Activated T-cell treated with anti-CD3 and anti-CD28 coated beads, Interleukin-2, amount 50 U/mL, for 72 hours (primary cell): ENCODE measurements around the gene CA10. TPM values are rescaled to one million over a fixed set of nuclear protein-coding genes. Genes with fewer than 3 reads are reported as not detected.
A peak's percentile ranks its signal among the peaks of the same experiment; 100 is the strongest.

Source experiments
- ATAC-seq, 2 donors: fragments of 150-1000 bp; cut with Tn5 transposase; replicated peaks in 1 of 2; 2 replicates each; pipeline ENCODE4 v1.10.0; 2021; ENCODE audit warnings: moderate library complexity in 2 of 2, mild to moderate bottlenecking in 1 of 2
- DNase-seq, 2 donors: peaks; one replicate each; pipeline ENCODE4 v3.0.0; 2021 to 2022; ENCODE audit warnings: mixed read lengths in 1 of 2
- H3K27ac Mint-ChIP-seq: one replicate; pipeline ENCODE4 v1.8.0; 2022; ENCODE audit warnings: mild to moderate bottlenecking, moderate library complexity, mixed read lengths
- H3K27me3 Mint-ChIP-seq: one replicate; pipeline ENCODE4 v1.8.0; 2022; ENCODE audit warnings: low read depth, mixed read lengths
- H3K36me3 Mint-ChIP-seq, 2 donors: one replicate each; pipeline ENCODE4 v1.8.0; 2022; ENCODE audit warnings: mixed read lengths in 2 of 2, mild to moderate bottlenecking in 1 of 2; ENCODE audit not compliant: insufficient read depth in 2 of 2
- H3K4me1 Mint-ChIP-seq: one replicate; pipeline ENCODE4 v1.8.0; 2022; ENCODE audit warnings: low read depth, mixed read lengths
- H3K4me3 Mint-ChIP-seq, 2 donors: one replicate each; pipeline ENCODE4 v1.8.0; 2022; ENCODE audit warnings: mild to moderate bottlenecking in 2 of 2, mixed read lengths in 2 of 2, moderate library complexity in 2 of 2
- H3K9me3 Mint-ChIP-seq, 2 donors: one replicate each; pipeline ENCODE4 v1.8.0; 2022; ENCODE audit warnings: mixed read lengths in 2 of 2
- total RNA-seq, 2 donors: library from RNA; stranded (reverse); gene quantifications; one replicate each; pipeline ENCODE4 v1.2.3, GENCODE V29; 2022

CA10 gene
- total RNA-seq, 2 donors from 2014 or later = not detected

DNA sequence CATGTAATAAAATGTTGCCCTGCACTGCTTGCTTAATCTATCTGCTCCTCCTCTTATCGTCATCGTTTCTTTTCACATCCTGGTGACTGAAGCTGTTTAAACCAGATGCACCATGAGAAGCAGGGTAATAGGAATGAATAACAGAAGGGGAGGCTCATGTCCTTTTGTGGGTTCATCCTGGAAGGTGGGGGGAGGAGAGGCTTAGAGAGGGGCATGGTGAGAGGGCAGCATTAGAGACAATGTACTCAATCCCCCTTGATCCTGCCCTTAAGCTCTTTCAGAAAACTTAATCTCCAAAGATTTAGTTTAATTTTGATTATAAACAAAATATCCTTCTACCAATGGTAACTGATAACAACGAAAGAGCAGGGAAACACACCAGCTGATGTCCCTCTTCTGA lies 248.5 kb downstream of the CA10 start:
- H3K4me1 Mint-ChIP-seq = no peaks in the 10 kb centered on the region
- ATAC-seq (no peak), DNase-seq (no peak)
- peaks cover 14% of the 10 kb centered on the region for H3K27me3 Mint-ChIP-seq
- no peaks in the 10 kb centered on the region for H3K9me3 Mint-ChIP-seq
- H3K36me3 Mint-ChIP-seq = no peaks in the 10 kb centered on the region
- H3K27ac Mint-ChIP-seq = no peak overlapping the region
- no peak overlapping the region for H3K4me3 Mint-ChIP-seq

DNA sequence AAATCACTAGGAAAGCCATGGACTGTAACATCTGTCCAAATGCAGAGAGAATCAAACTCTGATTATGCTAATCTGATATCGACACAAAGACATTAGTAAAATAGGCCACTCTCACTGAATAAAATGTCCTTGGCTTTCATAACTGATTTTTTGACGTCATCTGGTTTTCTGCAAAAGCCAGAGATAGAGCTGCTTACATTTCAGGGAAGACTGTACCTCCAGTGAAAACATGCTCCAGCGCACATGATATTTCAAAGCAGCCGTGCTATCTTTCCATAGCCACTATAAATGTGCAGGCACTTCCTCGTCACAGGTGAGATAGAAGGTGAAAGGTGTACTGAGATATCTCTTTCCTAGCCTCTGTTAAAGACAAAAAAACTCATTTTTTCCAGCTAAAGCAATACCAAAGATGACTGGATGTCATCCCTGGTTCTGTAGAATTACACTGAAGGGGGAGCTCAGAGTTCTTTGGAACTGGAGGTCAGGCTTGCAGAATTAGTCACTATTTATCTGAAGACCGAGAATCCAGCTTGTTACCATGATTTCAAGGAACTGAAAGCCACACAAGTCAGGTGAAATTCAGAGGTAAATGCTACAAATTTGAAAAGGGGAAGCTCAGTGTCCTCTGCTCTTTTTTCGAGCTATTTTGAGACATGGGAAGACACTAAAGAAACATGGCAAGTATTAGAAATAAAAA lies 249.5 kb downstream of the CA10 start:
- ATAC-seq = no peak
- no peak for DNase-seq
- Mint-ChIP-seq H3K27ac (no peak overlapping the region), H3K4me1 (no peaks in the 10 kb centered on the region), H3K4me3 (no peak overlapping the region), H3K27me3 (peaks cover 5% of the 10 kb centered on the region), H3K9me3 (no peaks in the 10 kb centered on the region), H3K36me3 (no peaks in the 10 kb centered on the region)

- no peak overlapping the region for H3K4me3 Mint-ChIP-seq
- no peaks in the 10 kb centered on the region for H3K36me3 Mint-ChIP-seq
- H3K9me3 Mint-ChIP-seq = no peaks in the 10 kb centered on the region
- H3K27ac Mint-ChIP-seq = no peak overlapping the region
- no peak for DNase-seq
- no peak for ATAC-seq
- no peaks in the 10 kb centered on the region for H3K4me1 Mint-ChIP-seq
- no peaks in the 10 kb centered on the region for H3K27me3 Mint-ChIP-seq
Measured at GRCh38 chr17:51907041-51907440, 251.5 kb downstream of the CA10 start.

GRCh38 chr17:51904379-51904778 lies 254.1 kb downstream of the CA10 start:
- ATAC-seq (no peak), DNase-seq (no peak)
- H3K4me3 Mint-ChIP-seq = no peak overlapping the region
- H3K9me3 Mint-ChIP-seq = no peaks in the 10 kb centered on the region
- H3K27me3 Mint-ChIP-seq = peaks cover 8% of the 10 kb centered on the region
- H3K36me3 Mint-ChIP-seq = no peaks in the 10 kb centered on the region
- no peaks in the 10 kb centered on the region for H3K4me1 Mint-ChIP-seq
- no peak overlapping the region for H3K27ac Mint-ChIP-seq

- Mint-ChIP-seq H3K27me3 (peaks cover 8% of the 10 kb centered on the region), H3K27ac (no peak overlapping the region), H3K4me1 (no peaks in the 10 kb centered on the region), H3K4me3 (no peak overlapping the region), H3K36me3 (no peaks in the 10 kb centered on the region), H3K9me3 (peaks cover 0 to 1% of the 10 kb centered on the region in 2 donors)
- DNase-seq (no peak), ATAC-seq (no peak)
Measured at GRCh38 chr17:51901242-51901641, 257.3 kb downstream of the CA10 start.

DNA sequence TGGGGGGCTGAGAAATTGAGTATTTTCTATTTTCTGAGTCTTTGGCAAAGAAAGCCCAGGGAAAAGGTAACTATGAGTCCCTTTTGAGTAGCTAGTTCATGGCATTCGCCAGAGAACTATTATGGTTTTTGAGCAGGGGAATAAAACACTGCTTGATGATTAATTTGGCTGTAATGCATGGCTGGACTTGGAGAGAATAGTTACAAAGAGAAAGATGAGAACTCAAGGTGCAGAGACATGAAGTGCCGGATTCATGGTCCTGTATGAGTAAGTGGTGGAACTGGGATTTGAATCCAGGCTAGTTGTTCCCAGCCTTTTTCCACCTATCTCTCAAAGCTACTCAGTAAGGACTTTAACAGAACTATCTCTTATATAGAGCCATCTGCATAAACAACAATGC lies 266.6 kb downstream of the CA10 start:
- no peak overlapping the region for H3K4me3 Mint-ChIP-seq
- no peak for DNase-seq
- no peak overlapping the region for H3K27ac Mint-ChIP-seq
- no peaks in the 10 kb centered on the region for H3K9me3 Mint-ChIP-seq
- no peaks in the 10 kb centered on the region for H3K36me3 Mint-ChIP-seq
- ATAC-seq = no peak
- H3K27me3 Mint-ChIP-seq = no peaks in the 10 kb centered on the region
- no peaks in the 10 kb centered on the region for H3K4me1 Mint-ChIP-seq

GRCh38 chr17:51890710-51891109 lies 267.8 kb downstream of the CA10 start:
- H3K36me3 Mint-ChIP-seq = no peaks in the 10 kb centered on the region
- H3K4me3 Mint-ChIP-seq = no peak overlapping the region
- DNase-seq (no peak), ATAC-seq (no peak)
- no peaks in the 10 kb centered on the region for H3K27me3 Mint-ChIP-seq
- no peak overlapping the region for H3K27ac Mint-ChIP-seq
- H3K4me1 Mint-ChIP-seq = no peaks in the 10 kb centered on the region
- H3K9me3 Mint-ChIP-seq = no peaks in the 10 kb centered on the region

- Mint-ChIP-seq H3K4me3 (no peak overlapping the region), H3K9me3 (peaks cover 2% of the 10 kb centered on the region in 2 donors), H3K27me3 (no peaks in the 10 kb centered on the region), H3K4me1 (no peaks in the 10 kb centered on the region), H3K27ac (no peak overlapping the region), H3K36me3 (no peaks in the 10 kb centered on the region)
- DNase-seq (no peak), ATAC-seq (no peak)
Measured at GRCh38 chr17:51888816-51889215, 269.7 kb downstream of the CA10 start.

- Mint-ChIP-seq H3K4me3 (no peak overlapping the region), H3K4me1 (no peaks in the 10 kb centered on the region), H3K27ac (no peak overlapping the region), H3K27me3 (no peaks in the 10 kb centered on the region), H3K9me3 (no peaks in the 10 kb centered on the region), H3K36me3 (peaks cover 0 to 1% of the 10 kb centered on the region in 2 donors)
- DNase-seq (no peak), ATAC-seq (no peak)
Measured at GRCh38 chr17:51876986-51877385, 281.5 kb downstream of the CA10 start.

- Mint-ChIP-seq H3K9me3 (peaks cover 0 to 1% of the 10 kb centered on the region in 2 donors), H3K4me3 (no peak overlapping the region), H3K27me3 (no peaks in the 10 kb centered on the region), H3K27ac (no peak overlapping the region), H3K36me3 (peaks cover 0 to 1% of the 10 kb centered on the region in 2 donors), H3K4me1 (no peaks in the 10 kb centered on the region)
- ATAC-seq (no peak), DNase-seq (no peak)
Measured at GRCh38 chr17:51873302-51873701, 285.2 kb downstream of the CA10 start.

- DNase-seq = peak; percentile 2 to 21
- H3K36me3 Mint-ChIP-seq = no peaks in the 10 kb centered on the region
- H3K27me3 Mint-ChIP-seq = peaks cover 8% of the 10 kb centered on the region
- no peak overlapping the region for H3K4me3 Mint-ChIP-seq
- H3K27ac Mint-ChIP-seq = no peak overlapping the region
- peaks cover 0 to 1% of the 10 kb centered on the region in 2 donors for H3K9me3 Mint-ChIP-seq
- H3K4me1 Mint-ChIP-seq = no peaks in the 10 kb centered on the region
- no peak for ATAC-seq
Measured at GRCh38 chr17:51869387-51869786, 289.1 kb downstream of the CA10 start.

- peak; percentile 21 to 48 for DNase-seq
- Mint-ChIP-seq H3K9me3 (peaks cover 0 to 2% of the 10 kb centered on the region in 2 donors), H3K4me3 (no peak overlapping the region), H3K27ac (no peak overlapping the region), H3K4me1 (no peaks in the 10 kb centered on the region), H3K27me3 (peaks cover 16% of the 10 kb centered on the region), H3K36me3 (no peaks in the 10 kb centered on the region)
- ATAC-seq = no peak
Measured at GRCh38 chr17:51860954-51861561, 297.5 kb downstream of the CA10 start.

DNA sequence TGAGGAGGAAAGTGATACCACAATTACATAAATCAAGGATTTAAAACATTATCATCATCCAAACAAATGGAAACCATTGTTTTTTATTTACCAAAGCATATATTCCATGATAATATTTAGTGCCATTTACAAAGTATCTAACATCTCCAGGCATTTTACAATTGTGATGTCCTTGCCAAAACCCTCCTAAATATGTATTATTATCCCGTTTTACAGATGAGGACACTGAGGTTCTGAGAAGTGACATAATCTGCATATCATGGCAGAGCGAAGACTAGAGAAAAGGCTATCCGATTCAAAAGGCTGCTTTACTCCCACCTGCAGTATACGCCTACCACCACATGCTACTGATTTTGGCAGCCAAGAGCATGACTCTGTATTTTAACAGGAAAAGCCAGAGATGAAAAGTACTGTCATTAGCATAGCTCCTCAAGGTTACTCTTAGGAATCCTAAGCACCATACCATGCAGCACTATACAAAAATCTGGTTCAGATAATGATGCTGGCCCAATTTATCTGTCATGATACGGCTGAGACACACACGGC lies 301.4 kb downstream of the CA10 start:
- no peak overlapping the region for H3K4me3 Mint-ChIP-seq
- DNase-seq = no peak
- H3K27me3 Mint-ChIP-seq = peaks cover 22% of the 10 kb centered on the region
- no peaks in the 10 kb centered on the region for H3K9me3 Mint-ChIP-seq
- no peak for ATAC-seq
- no peaks in the 10 kb centered on the region for H3K4me1 Mint-ChIP-seq
- H3K36me3 Mint-ChIP-seq = no peaks in the 10 kb centered on the region
- no peak overlapping the region for H3K27ac Mint-ChIP-seq

DNA sequence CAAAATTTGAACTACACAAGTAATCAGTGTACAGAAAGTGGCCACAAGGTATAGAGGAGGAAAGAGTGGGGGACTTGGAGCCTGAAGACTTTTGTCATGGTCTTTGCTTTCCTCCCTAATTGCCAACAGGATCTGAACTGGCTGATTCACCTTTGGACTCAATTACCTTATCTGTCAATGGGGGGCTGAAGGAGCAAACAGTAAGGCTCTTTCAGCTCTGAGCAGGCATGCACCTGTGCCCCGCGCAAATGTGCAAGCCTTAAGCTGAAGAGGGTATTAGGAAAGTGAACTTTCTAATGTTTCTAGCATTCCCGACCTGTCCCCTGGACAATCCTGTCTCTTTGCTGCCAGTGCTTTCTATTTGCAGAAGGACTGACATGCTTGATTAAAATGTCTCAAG lies 302.7 kb downstream of the CA10 start:
- Mint-ChIP-seq H3K4me1 (no peaks in the 10 kb centered on the region), H3K36me3 (no peaks in the 10 kb centered on the region), H3K27ac (no peak overlapping the region), H3K4me3 (no peak overlapping the region), H3K27me3 (peaks cover 16% of the 10 kb centered on the region), H3K9me3 (no peaks in the 10 kb centered on the region)
- DNase-seq (no peak), ATAC-seq (no peak)
